H1 (cell line): ENCODE results near the gene MAPK11.

Experiments
- ATF3 ChIP-seq: IDR thresholded peaks from 2 replicates; pipeline ENCODE4 v1.6.1; 2011; ENCODE audit warnings: low read depth, mild to moderate bottlenecking, low read length; ENCODE audit not compliant: insufficient read depth
- CEBPB ChIP-seq: IDR thresholded peaks from 2 replicates; pipeline ENCODE4 v1.6.1; 2012; ENCODE audit warnings: low read depth, low read length
- CREB1 ChIP-seq: IDR thresholded peaks from 2 replicates; pipeline ENCODE4 v1.6.1; 2012; ENCODE audit warnings: inconsistent platforms
- CTCF ChIP-seq, 3 experiments: IDR thresholded peaks; 1 replicate in 2 of 3; 2 replicates in 1 of 3; pipeline versions ENCODE4 v1.5.1 to v1.6.1; 2011; ENCODE audit warnings: low read length in 3 of 3, mild to moderate bottlenecking in 3 of 3, inconsistent platforms in 2 of 3, low read depth in 1 of 3, moderate library complexity in 1 of 3; ENCODE audit not compliant: insufficient read depth in 1 of 3; ENCODE audit errors: control extremely low read depth in 1 of 3
- EP300 ChIP-seq, 2 experiments: IDR thresholded peaks; 1 replicate in 1 of 2; 2 replicates in 1 of 2; pipeline ENCODE4 v1.6.1; 2011 to 2012; ENCODE audit warnings: low read depth in 2 of 2, low read length in 2 of 2, mild to moderate bottlenecking in 2 of 2, borderline replicate concordance in 1 of 2, inconsistent platforms in 1 of 2, moderate library complexity in 1 of 2
- KDM4A ChIP-seq: IDR thresholded peaks from one replicate; pipeline ENCODE4 v1.7.1; 2012; ENCODE audit warnings: low read depth, mild to moderate bottlenecking, moderate library complexity, low read length, inconsistent platforms; ENCODE audit not compliant: severe bottlenecking
- MAFK ChIP-seq: IDR thresholded peaks from 2 replicates; pipeline ENCODE4 v1.6.1; 2012; ENCODE audit warnings: low read depth, mild to moderate bottlenecking, improper control_type of control experiment, low read length
- POLR2A ChIP-seq, 2 experiments: IDR thresholded peaks; 1 replicate in 1 of 2; 2 replicates in 1 of 2; pipeline ENCODE4 v1.6.1; 2011; ENCODE audit warnings: low read depth in 2 of 2, low read length in 2 of 2, mild to moderate bottlenecking in 2 of 2; ENCODE audit errors: control extremely low read depth in 1 of 2
- RFX5 ChIP-seq: IDR thresholded peaks from 2 replicates; pipeline ENCODE4 v1.6.1; 2011; ENCODE audit warnings: low read depth, low read length, improper control_type of control experiment, borderline replicate concordance
- RNF2 ChIP-seq: fragments of 200-900, 300-1000 bp; sonication (generic); IDR thresholded peaks from 2 replicates; pipeline ENCODE4 v1.7.1; 2016; ENCODE audit warnings: borderline replicate concordance, low read depth, mild to moderate bottlenecking, antibody characterized with exemption, low read length; ENCODE audit not compliant: poor library complexity, severe bottlenecking; ENCODE audit errors: missing control alignments
- TAF1 ChIP-seq: IDR thresholded peaks from 2 replicates; pipeline ENCODE4 v1.6.1; 2011; ENCODE audit warnings: mild to moderate bottlenecking, low read depth, low read length
- TEAD4 ChIP-seq: IDR thresholded peaks from 2 replicates; pipeline ENCODE4 v1.6.1; 2012; ENCODE audit warnings: low read depth, low read length, inconsistent platforms, mixed read lengths
- ZNF274 ChIP-seq: IDR thresholded peaks from 2 replicates; pipeline ENCODE4 v1.7.0; 2012; ENCODE audit warnings: low read length, borderline replicate concordance; ENCODE audit errors: extremely low read depth

- TF ChIP-seq RFX5 (no peak), ZNF274 (no peak), POLR2A (IDR thresholded peaks at IDR 0.05; ENCODE audit: control extremely low read depth in 1 of 2, low read depth in 2 of 2, low read length in 2 of 2) (no peak), CTCF (IDR thresholded peaks at IDR 0.05; ENCODE audit: control extremely low read depth in 1 of 3, insufficient read depth in 1 of 3, low read depth in 1 of 3, low read length in 3 of 3) (no peak), EP300 (IDR thresholded peaks at IDR 0.05; ENCODE audit: borderline replicate concordance in 1 of 2, low read depth in 2 of 2, low read length in 2 of 2) (no peak), TAF1 (no peak), ATF3 (no peak), MAFK (no peak), TEAD4 (no peak), CEBPB (no peak), KDM4A (no peak), CREB1 (no peak), RNF2 (no peak)
Observed at GRCh38 chr22:50280708-50281383, 10.7 kb upstream of the MAPK11 start.
